Fibroblast of peridontal ligament (primary cell): Measurements from ENCODE around the gene HOXC6.

Experiments
- DNase-seq: peaks from one replicate; pipeline ENCODE4 v3.0.0-alpha.2; 2010; ENCODE audit errors: extremely low read depth

HOXC6 gene

GRCh38 chr12:54029529-54030441 is 1.5 kb downstream of the HOXC6 start:
- no peak for DNase-seq

- DNase-seq = no peak
Measured at GRCh38 chr12:54030442-54030801, 2.2 kb downstream of the HOXC6 start.

GRCh38 chr12:54030889-54031471 is 2.7 kb downstream of the HOXC6 start:
- peak; percentile 22 for DNase-seq

GRCh38 chr12:54031480-54031879 is 3.2 kb downstream of the HOXC6 start:
- no peak for DNase-seq

- DNase-seq = no peak
Measured at GRCh38 chr12:54032086-54032619, 3.9 kb downstream of the HOXC6 start.

- DNase-seq = peak; percentile 41
Measured at GRCh38 chr12:54032627-54033100, 4.4 kb downstream of the HOXC6 start, which contains the start of gene HOXC5. TSS of gene HOXC5 (plus strand) at chr12:54033050. CDS start at chr12:54033123, 73 bp downstream.

- DNase-seq = no peak
Measured at GRCh38 chr12:54033106-54033979, 5.1 kb downstream of the HOXC6 start.

- DNase-seq = no peak
Measured at GRCh38 chr12:54033980-54034784, 5.9 kb downstream of the HOXC6 start.

GRCh38 chr12:54034785-54035310 is 6.6 kb downstream of the HOXC6 start:
- no peak for DNase-seq

GRCh38 chr12:54035568-54036264 is 7.5 kb downstream of the HOXC6 start:
- DNase-seq = no peak

GRCh38 chr12:54036620-54037359 is 8.6 kb downstream of the HOXC6 start:
- no peak for DNase-seq

GRCh38 chr12:54037360-54038283 is 9.4 kb downstream of the HOXC6 start:
- DNase-seq = no peak

GRCh38 chr12:54038284-54038870 is 10.1 kb downstream of the HOXC6 start:
- DNase-seq = no peak

- DNase-seq = no peak
Measured at GRCh38 chr12:54038871-54039414, 10.7 kb downstream of the HOXC6 start.

GRCh38 chr12:54039417-54040147 is 11.3 kb downstream of the HOXC6 start:
- DNase-seq = no peak

GRCh38 chr12:54040148-54040494 is 11.9 kb downstream of the HOXC6 start:
- no peak for DNase-seq

- DNase-seq = no peak
Measured at GRCh38 chr12:54040648-54041047, 12.4 kb downstream of the HOXC6 start.
